Neural progenitor cell (in vitro differentiated cells): ENCODE results near the gene MTMR1. TPM values are rescaled to one million over a fixed set of nuclear protein-coding genes. Genes with fewer than 3 reads are reported as not detected.

Source experiments
- DNase-seq: peaks from one replicate; pipeline ENCODE4 v3.0.0-alpha.2; 2016; ENCODE audit warnings: low spot score
- H2AFZ ChIP-seq: fragments of 200-600 bp; sonication (generic); replicated peaks from 2 replicates; pipeline ENCODE4 v1.6.1; 2016; ENCODE audit warnings: antibody characterized with exemption
- H3F3A ChIP-seq: fragments of 200-600 bp; sonication (generic); 2 replicates; pipeline ENCODE4 v1.6.1; 2016; ENCODE audit warnings: antibody characterized with exemption, low read depth
- H3K27ac ChIP-seq: fragments of 200-600 bp; sonication (generic); 2 replicates; pipeline ENCODE4 v1.5.1; 2016; ENCODE audit warnings: mild to moderate bottlenecking
- H3K27me3 ChIP-seq: fragments of 200-600 bp; sonication (generic); 2 replicates; pipeline ENCODE4 v1.6.1; 2016; ENCODE audit warnings: mild to moderate bottlenecking, moderate library complexity
- H3K36me3 ChIP-seq: fragments of 200-600 bp; sonication (generic); 2 replicates; pipeline ENCODE4 v1.5.1; 2016
- H3K4me1 ChIP-seq: fragments of 200-600 bp; sonication (generic); 2 replicates; pipeline ENCODE4 v1.6.1; 2016; ENCODE audit warnings: mixed run types
- H3K4me2 ChIP-seq: fragments of 200-600 bp; sonication (generic); 2 replicates; pipeline ENCODE4 v1.6.1; 2016
- H3K4me3 ChIP-seq: fragments of 200-600 bp; sonication (generic); 2 replicates; pipeline ENCODE4 v1.5.1; 2016
- H3K79me2 ChIP-seq: fragments of 200-600 bp; sonication (generic); 2 replicates; pipeline ENCODE4 v1.6.1; 2016; ENCODE audit warnings: low read depth
- H3K9ac ChIP-seq: fragments of 200-600 bp; sonication (generic); 2 replicates; pipeline ENCODE4 v1.6.1; 2016
- H3K9me3 ChIP-seq: fragments of 200-600 bp; sonication (generic); 2 replicates; pipeline ENCODE4 v1.5.1; 2016; ENCODE audit warnings: low read depth
- H4K20me1 ChIP-seq: fragments of 200-600 bp; sonication (generic); 2 replicates; pipeline ENCODE4 v1.6.1; 2016; ENCODE audit warnings: low read depth
- H3K27ac Mint-ChIP-seq: 3 replicates; pipeline ENCODE4 v1.8.0; 2021; ENCODE audit warnings: mixed read lengths
- H3K27me3 Mint-ChIP-seq: 2 replicates; pipeline ENCODE4 v1.8.0; 2022; ENCODE audit warnings: low read depth, mild to moderate bottlenecking, inconsistent platforms, moderate library complexity, mixed read lengths; ENCODE audit not compliant: insufficient read depth
- H3K36me3 Mint-ChIP-seq: 3 replicates; pipeline ENCODE4 v1.8.0; 2021; ENCODE audit warnings: mixed read lengths
- H3K4me1 Mint-ChIP-seq: 3 replicates; pipeline ENCODE4 v1.8.0; 2021; ENCODE audit warnings: mixed read lengths
- H3K4me3 Mint-ChIP-seq: 3 replicates; pipeline ENCODE4 v1.8.0; 2021; ENCODE audit warnings: mild to moderate bottlenecking, moderate library complexity, mixed read lengths
- H3K9me3 Mint-ChIP-seq: 3 replicates; pipeline ENCODE4 v1.8.0; 2020; ENCODE audit warnings: mixed read lengths
- EZH2 ChIP-seq: fragments of 200-600 bp; sonication (generic); IDR thresholded peaks from 2 replicates; pipeline ENCODE4 v1.6.1; 2017; ENCODE audit warnings: antibody characterized with exemption, mild to moderate bottlenecking, moderate library complexity
- EZH2phosphoT487 ChIP-seq: fragments of 200-600 bp; sonication (generic); IDR thresholded peaks from 2 replicates; pipeline ENCODE4 v1.6.1; 2017; ENCODE audit warnings: antibody characterized with exemption
- total RNA-seq: library from RNA; depleted of rRNA; stranded (reverse); fragments of >200 nt; gene quantifications from 2 replicates; pipeline ENCODE4 v1.2.3, GENCODE V29; 2015; ENCODE audit warnings: low replicate concordance
- TF ChIP-seq, protein P1 (sequence below): fragments of 200-600 bp; sonication (generic); IDR thresholded peaks from 2 replicates; pipeline ENCODE4 v1.5.1; 2017; ENCODE audit warnings: antibody characterized with exemption, mild to moderate bottlenecking

The MTMR1 gene
- total RNA-seq, 1 donor from 2014 or later = 18.0 TPM

DNA sequence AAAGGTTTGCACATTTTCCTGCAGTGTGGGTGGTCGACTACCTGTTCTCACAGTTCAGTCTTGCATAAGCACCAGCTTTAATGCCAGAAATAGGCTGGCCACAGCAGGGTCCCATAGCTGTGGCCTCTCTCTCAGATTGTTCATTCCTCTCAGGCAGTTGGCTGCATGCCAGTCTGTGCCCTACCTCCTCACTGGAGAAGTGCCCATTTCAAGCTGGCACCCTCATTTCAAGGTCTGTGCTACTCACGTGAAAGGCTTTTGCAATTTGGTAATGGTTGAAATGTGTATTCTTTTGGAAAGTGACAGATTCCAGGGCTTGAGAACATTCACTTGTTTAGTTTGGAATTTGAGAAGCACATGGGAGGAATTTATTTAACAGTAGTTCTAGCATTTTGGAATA lies 28.9 kb upstream of the MTMR1 start:
- Histone ChIP-seq H3K4me2 (no peak overlapping the region), H4K20me1 (no peaks in the 10 kb centered on the region), H3K4me1 (no peaks in the 10 kb centered on the region), H3K27ac (no peak overlapping the region), H3K4me3 (no peak overlapping the region), H3K27me3 (no peaks in the 10 kb centered on the region), H3K9me3 (no peaks in the 10 kb centered on the region), H3F3A (no peaks in the 10 kb centered on the region), H3K9ac (no peak overlapping the region), H2AFZ (no peak overlapping the region), H3K79me2 (no peaks in the 10 kb centered on the region), H3K36me3 (no peaks in the 10 kb centered on the region)
- Mint-ChIP-seq H3K27me3 (no peaks in the 10 kb centered on the region), H3K27ac (no peak overlapping the region), H3K9me3 (no peaks in the 10 kb centered on the region), H3K36me3 (peaks cover 21% of the 10 kb centered on the region), H3K4me3 (no peak overlapping the region), H3K4me1 (no peaks in the 10 kb centered on the region)
- DNase-seq = no peak
- TF ChIP-seq EZH2 (no peak), EZH2phosphoT487 (no peak)
- TF ChIP-seq, protein P1, sequence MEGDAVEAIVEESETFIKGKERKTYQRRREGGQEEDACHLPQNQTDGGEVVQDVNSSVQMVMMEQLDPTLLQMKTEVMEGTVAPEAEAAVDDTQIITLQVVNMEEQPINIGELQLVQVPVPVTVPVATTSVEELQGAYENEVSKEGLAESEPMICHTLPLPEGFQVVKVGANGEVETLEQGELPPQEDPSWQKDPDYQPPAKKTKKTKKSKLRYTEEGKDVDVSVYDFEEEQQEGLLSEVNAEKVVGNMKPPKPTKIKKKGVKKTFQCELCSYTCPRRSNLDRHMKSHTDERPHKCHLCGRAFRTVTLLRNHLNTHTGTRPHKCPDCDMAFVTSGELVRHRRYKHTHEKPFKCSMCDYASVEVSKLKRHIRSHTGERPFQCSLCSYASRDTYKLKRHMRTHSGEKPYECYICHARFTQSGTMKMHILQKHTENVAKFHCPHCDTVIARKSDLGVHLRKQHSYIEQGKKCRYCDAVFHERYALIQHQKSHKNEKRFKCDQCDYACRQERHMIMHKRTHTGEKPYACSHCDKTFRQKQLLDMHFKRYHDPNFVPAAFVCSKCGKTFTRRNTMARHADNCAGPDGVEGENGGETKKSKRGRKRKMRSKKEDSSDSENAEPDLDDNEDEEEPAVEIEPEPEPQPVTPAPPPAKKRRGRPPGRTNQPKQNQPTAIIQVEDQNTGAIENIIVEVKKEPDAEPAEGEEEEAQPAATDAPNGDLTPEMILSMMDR = no peak

DNA sequence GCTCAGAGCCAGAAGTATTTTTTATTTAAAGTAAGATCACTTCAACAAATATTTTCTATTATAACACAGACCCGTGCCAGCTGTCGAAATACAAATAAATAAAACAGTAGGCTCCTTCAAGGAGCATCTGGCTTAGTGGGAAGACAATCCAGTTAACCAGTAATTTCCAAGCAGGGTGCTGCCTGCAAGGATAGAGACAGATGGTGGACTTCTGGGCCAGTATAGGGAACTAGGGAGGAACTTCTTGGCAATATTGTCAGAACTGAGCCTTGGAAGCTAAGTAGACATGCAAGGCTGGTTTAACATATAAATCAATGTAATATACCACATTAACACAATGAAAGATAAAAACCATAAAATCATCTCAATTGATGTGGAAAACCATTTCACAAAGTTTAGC lies 17.0 kb upstream of the MTMR1 start:
- H3K9me3 ChIP-seq = no peaks in the 10 kb centered on the region
- Mint-ChIP-seq H3K36me3 (no peaks in the 10 kb centered on the region), H3K4me3 (no peak overlapping the region), H3K4me1 (no peaks in the 10 kb centered on the region), H3K27ac (no peak overlapping the region), H3K9me3 (no peaks in the 10 kb centered on the region), H3K27me3 (peaks cover 2% of the 10 kb centered on the region)
- H3K4me1 ChIP-seq = no peaks in the 10 kb centered on the region
- DNase-seq = no peak
- H3K4me3 ChIP-seq = no peak overlapping the region
- no peak overlapping the region for H3K9ac ChIP-seq
- H4K20me1 ChIP-seq = no peaks in the 10 kb centered on the region
- TF ChIP-seq, protein P1 = no peak
- TF ChIP-seq EZH2phosphoT487 (no peak), EZH2 (no peak)
- H3K79me2 ChIP-seq = no peaks in the 10 kb centered on the region
- H2AFZ ChIP-seq = no peak overlapping the region
- H3K36me3 ChIP-seq = no peaks in the 10 kb centered on the region
- no peak overlapping the region for H3K27ac ChIP-seq
- no peaks in the 10 kb centered on the region for H3F3A ChIP-seq
- H3K4me2 ChIP-seq = no peak overlapping the region
- no peaks in the 10 kb centered on the region for H3K27me3 ChIP-seq

DNA sequence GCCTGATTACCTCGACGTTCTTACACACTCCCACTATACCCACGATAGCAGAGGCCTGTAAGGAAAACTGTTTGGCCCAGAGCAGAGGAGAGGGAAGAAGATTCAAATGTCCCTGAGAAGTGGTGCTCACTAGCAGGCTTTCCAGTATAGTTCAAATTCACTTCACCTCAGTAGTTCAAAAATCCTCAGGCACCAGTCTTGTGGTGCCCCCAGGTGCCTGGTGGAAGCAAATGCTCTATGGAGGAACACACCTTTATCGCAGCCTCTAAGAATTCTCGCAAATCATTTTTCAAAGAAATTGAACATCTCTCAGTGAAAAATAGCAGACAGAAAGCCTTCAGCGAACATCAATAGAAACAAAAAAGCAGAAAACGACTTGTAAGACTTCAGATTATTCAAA lies 12.2 kb upstream of the MTMR1 start:
- Histone ChIP-seq H3K9me3 (peaks cover 4% of the 10 kb centered on the region), H3F3A (no peaks in the 10 kb centered on the region), H4K20me1 (no peaks in the 10 kb centered on the region), H3K27me3 (no peaks in the 10 kb centered on the region), H3K4me3 (no peak overlapping the region), H3K9ac (no peak overlapping the region), H2AFZ (no peak overlapping the region), H3K79me2 (no peaks in the 10 kb centered on the region), H3K4me1 (no peaks in the 10 kb centered on the region), H3K36me3 (no peaks in the 10 kb centered on the region), H3K27ac (no peak overlapping the region), H3K4me2 (no peak overlapping the region)
- Mint-ChIP-seq H3K27ac (no peak overlapping the region), H3K4me1 (no peaks in the 10 kb centered on the region), H3K27me3 (peaks cover 2% of the 10 kb centered on the region), H3K36me3 (no peaks in the 10 kb centered on the region), H3K4me3 (no peak overlapping the region), H3K9me3 (peaks cover 2% of the 10 kb centered on the region)
- TF ChIP-seq EZH2 (no peak), EZH2phosphoT487 (no peak)
- TF ChIP-seq, protein P1 = peak; percentile 61
- peak; percentile 34 for DNase-seq

DNA sequence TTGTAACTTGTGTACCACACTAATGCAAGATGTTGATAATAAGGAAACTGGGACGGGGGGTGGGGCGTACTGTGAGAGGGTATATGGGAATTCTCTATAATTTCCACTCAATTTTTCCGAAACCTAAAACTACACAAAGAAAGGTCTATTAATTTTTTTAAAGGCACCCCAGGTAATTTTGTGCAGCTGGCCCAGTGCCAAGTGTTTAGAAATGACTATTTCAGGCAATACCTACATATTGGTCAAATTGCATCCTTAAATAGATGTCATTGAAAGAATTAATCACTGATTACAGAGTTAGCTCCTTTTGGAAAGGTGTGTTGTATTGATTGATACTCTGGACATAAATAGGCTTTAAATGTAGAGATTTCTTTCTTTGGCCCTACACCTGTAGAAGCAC lies 10.1 kb upstream of the MTMR1 start:
- no peaks in the 10 kb centered on the region for H3F3A ChIP-seq
- Mint-ChIP-seq H3K27me3 (peaks cover 7% of the 10 kb centered on the region), H3K36me3 (no peaks in the 10 kb centered on the region), H3K4me3 (no peak overlapping the region), H3K4me1 (no peaks in the 10 kb centered on the region), H3K27ac (no peak overlapping the region), H3K9me3 (peaks cover 2% of the 10 kb centered on the region)
- no peak overlapping the region for H3K27ac ChIP-seq
- peaks cover 4% of the 10 kb centered on the region for H3K9me3 ChIP-seq
- H3K79me2 ChIP-seq = no peaks in the 10 kb centered on the region
- no peaks in the 10 kb centered on the region for H3K36me3 ChIP-seq
- H3K4me1 ChIP-seq = no peaks in the 10 kb centered on the region
- no peak overlapping the region for H3K4me3 ChIP-seq
- no peak for TF ChIP-seq EZH2
- TF ChIP-seq, protein P1 = no peak
- TF ChIP-seq EZH2phosphoT487 = no peak
- H4K20me1 ChIP-seq = no peaks in the 10 kb centered on the region
- no peak overlapping the region for H3K4me2 ChIP-seq
- no peaks in the 10 kb centered on the region for H3K27me3 ChIP-seq
- no peak for DNase-seq
- H2AFZ ChIP-seq = no peak overlapping the region
- H3K9ac ChIP-seq = no peak overlapping the region
